COLO668 (cell line): Measurements from ENCODE around the gene ABCC6.
"Not testable (repeated sequence)": the region's sequence is repeated elsewhere in the genome, so short reads cannot be mapped to it uniquely, and the experiment has no call there.

Source experiments
- DNase-seq: peaks from one replicate; lab custom pipeline; 2025; ENCODE audit not compliant: unreplicated experiment; lab: John Stamatoyannopoulos, UW

Gene ABCC6

GRCh38 chr16:16162591-16162990 is 60.7 kb downstream of the ABCC6 start:
- DNase-seq, result no peak

- DNase-seq, result not testable (repeated sequence)
Observed at GRCh38 chr16:16161840-16162239, 61.5 kb downstream of the ABCC6 start.

GRCh38 chr16:16161319-16161718 is 62.0 kb downstream of the ABCC6 start:
- no peak for DNase-seq

- no peak for DNase-seq
Observed at GRCh38 chr16:16159662-16160061, 63.6 kb downstream of the ABCC6 start.

GRCh38 chr16:16158741-16159374 is 64.4 kb downstream of the ABCC6 start:
- DNase-seq, result no peak

GRCh38 chr16:16158082-16158658 is 65.1 kb downstream of the ABCC6 start:
- no peak for DNase-seq

GRCh38 chr16:16157166-16157565 is 66.1 kb downstream of the ABCC6 start:
- no peak for DNase-seq

GRCh38 chr16:16155234-16155633 is 68.1 kb downstream of the ABCC6 start:
- DNase-seq, result no peak

- no peak for DNase-seq
Observed at GRCh38 chr16:16154281-16154951, 68.9 kb downstream of the ABCC6 start.

- not testable (repeated sequence) for DNase-seq
Observed at GRCh38 chr16:16153000-16153399, 70.3 kb downstream of the ABCC6 start.

- DNase-seq, result no peak
Observed at GRCh38 chr16:16151315-16151714, 72.0 kb downstream of the ABCC6 start.

- no peak for DNase-seq
Observed at GRCh38 chr16:16150878-16151152, 72.5 kb downstream of the ABCC6 start.

GRCh38 chr16:16150117-16150877 is 73.0 kb downstream of the ABCC6 start:
- DNase-seq, result no peak

- DNase-seq, result no peak
Observed at GRCh38 chr16:16149710-16150116, 73.6 kb downstream of the ABCC6 start.

- DNase-seq, result no peak
Observed at GRCh38 chr16:16148755-16149154, 74.5 kb downstream of the ABCC6 start.

- DNase-seq, result not testable (repeated sequence)
Observed at GRCh38 chr16:16148000-16148599, 75.2 kb downstream of the ABCC6 start.

GRCh38 chr16:16147316-16147999 is 75.8 kb downstream of the ABCC6 start:
- DNase-seq, result no peak

- DNase-seq, result no peak
Observed at GRCh38 chr16:16146380-16147315, 76.6 kb downstream of the ABCC6 start.

- no peak for DNase-seq
Observed at GRCh38 chr16:16145286-16145685, 78.0 kb downstream of the ABCC6 start.

GRCh38 chr16:16144416-16144815 is 78.9 kb downstream of the ABCC6 start:
- DNase-seq, result no peak
